Activated CD4-positive, alpha-beta T cell treated with anti-CD3 and anti-CD28 coated beads, Interleukin-2, Interleukin-6, amounts not matched to agents 100 ng/mL and 50 ng/mL, durations not matched to agents 16 hours and 8 hours (primary cell): ENCODE results near the gene RBBP6.

Experiments
- DNase-seq: peaks from one replicate; pipeline ENCODE4 v3.0.0-alpha.2; 2020

RBBP6 gene

DNA sequence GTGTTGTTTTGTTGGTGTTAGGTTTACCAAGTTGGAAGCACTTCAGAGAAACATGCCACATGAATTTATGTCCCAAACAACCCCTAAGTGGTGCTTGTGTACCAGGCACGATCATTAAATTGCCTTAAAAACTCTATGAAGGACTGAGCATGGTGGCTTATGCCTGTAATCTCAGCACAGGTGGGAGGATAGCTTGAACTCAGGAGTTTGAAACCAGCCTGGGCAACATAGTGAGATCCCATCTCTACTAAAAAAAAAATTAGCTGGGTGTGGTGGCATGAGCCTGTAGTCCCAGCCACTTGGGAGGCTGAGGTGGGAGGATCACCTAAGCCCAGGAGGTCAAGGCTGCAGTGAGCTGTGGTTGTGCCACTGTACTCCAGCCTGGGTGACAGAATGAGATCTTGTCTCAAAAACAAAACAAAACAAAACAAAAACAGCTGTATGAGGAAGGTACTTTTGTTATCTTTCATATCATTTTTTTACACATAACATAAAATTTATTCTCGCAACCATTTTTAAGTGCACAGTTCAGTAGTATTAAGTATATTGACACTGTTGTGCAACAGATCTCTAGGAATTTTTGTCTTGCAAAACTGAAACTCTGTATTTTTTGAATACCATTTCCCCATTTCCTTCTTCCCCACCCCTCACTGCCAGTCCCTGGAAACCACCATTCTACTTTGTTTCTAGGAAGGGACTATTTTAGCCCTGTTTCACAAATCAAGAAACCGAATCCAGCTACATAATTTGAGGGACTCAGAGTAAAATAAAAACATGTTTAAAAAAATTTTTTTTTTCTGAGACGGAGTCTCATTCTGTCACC lies 14.3 kb upstream of the RBBP6 start:
- no peak for DNase-seq

GRCh38 chr16:24525970-24526559 lies 13.3 kb upstream of the RBBP6 start:
- DNase-seq, result no peak

GRCh38 chr16:24526701-24527495 lies 12.5 kb upstream of the RBBP6 start:
- DNase-seq, result no peak

DNA sequence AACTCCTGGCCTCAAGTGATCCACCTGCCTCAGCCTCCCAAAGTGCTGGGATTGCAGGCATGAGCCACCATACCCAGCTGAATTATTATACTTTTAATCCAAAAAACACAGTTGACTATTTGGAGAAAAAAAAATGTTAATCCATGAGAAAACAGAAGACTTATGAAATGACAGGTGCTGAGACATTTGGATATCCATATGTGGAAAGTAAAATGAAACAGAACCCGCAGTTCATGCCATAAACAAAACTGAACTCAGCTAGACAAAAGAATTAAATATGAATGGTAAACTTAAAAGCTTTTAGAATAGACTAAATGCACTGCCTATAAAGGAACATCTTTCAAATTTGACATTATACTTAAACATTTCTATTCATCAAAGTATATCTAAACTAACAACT lies 8.2 kb upstream of the RBBP6 start:
- no peak for DNase-seq

- DNase-seq, result no peak
These were observed 4.7 kb upstream of the RBBP6 start for GRCh38 chr16:24534620-24535019.

- no peak for DNase-seq
These were observed 3.5 kb upstream of the RBBP6 start for GRCh38 chr16:24535827-24536226.

- no peak for DNase-seq
These were observed 2.7 kb upstream of the RBBP6 start for GRCh38 chr16:24536671-24537070.

DNA sequence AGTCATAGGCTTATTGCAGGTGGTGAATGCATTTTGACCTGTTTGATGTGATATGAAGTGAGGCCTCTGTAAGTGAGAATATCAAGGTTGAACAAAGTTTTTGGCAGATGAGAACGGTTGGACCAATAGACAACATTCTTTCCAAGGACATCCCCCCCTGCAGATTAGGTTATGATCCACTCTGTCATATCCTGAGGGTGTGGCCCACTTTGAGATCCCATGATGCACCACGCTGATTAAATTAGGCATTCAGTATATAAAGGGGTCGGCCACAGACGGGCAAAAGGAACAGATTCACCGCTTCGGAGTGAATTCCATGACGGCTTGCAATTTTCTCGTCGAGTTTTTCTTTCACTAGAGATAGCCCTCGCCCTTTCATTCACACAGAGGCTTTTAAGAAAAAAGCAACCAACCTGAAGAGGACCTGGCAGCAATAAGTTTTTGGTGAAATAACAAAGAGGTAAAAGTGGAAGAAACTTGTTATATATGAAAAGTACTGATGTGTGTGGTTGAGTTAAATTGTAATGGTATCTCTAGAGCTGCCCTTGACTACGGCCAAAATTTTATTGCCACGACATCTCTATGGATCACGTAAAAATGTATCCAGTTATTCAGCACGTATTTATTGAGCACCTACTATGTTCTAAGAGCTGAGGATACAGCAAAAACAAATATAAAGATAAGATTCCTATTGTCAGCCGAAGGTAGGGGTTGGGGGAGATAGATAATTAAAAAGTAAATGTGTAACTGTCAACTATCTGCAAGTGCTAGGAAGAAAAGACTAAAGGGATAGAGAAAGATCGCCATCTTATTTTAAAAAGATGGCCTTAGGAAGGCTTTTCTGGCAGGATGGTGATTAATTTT lies 1.7 kb upstream of the RBBP6 start:
- peak; percentile 6 for DNase-seq

- DNase-seq, result no peak
These were observed 541 bp upstream of the RBBP6 start for GRCh38 chr16:24538756-24539294.

- peak; percentile 63 for DNase-seq
These were observed 660 bp downstream of the RBBP6 start for GRCh38 chr16:24539850-24540601.

- peak; percentile 43 for DNase-seq
These were observed 1.3 kb downstream of the RBBP6 start for GRCh38 chr16:24540602-24541210.

GRCh38 chr16:24541233-24541933 lies 2.0 kb downstream of the RBBP6 start:
- peak; percentile 7 for DNase-seq

DNA sequence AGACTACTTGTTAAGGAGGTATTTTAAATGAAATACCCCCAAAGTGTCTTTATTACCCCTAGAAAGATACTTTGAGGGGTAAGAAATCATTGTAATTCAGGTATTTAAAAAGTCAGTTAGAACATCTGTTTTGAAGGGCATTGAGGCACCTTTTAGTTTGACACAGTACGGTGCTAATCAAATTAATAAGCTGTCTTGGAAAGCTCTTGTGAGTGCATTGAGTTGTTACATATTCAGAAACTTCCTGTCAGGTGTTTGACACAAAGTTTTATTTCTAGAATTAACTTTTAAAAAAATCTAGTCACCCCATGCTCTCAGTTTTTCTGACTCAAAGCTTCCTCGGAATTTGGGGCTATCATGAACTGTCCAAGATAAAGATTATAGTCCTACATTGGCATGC lies 4.6 kb downstream of the RBBP6 start:
- DNase-seq, result no peak

DNA sequence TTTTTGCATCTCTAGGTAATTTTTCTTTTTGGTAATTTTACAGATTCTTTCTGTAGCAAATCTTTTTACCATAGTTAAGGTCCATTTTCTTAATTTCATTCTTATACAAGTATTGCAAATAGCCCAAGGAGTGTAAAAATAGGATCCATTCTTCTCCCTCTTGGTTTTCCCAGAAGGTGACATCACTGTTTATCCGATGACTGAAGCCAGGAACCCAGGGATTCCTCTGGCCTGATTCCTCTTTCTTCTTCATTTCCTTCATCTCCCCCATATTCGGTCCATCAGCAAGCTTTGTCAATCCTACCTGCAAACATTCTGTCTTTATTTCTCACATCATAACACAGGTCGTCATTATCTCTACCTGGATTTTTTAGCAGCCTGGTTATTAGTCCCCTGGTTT lies 5.3 kb downstream of the RBBP6 start:
- DNase-seq, result no peak

DNA sequence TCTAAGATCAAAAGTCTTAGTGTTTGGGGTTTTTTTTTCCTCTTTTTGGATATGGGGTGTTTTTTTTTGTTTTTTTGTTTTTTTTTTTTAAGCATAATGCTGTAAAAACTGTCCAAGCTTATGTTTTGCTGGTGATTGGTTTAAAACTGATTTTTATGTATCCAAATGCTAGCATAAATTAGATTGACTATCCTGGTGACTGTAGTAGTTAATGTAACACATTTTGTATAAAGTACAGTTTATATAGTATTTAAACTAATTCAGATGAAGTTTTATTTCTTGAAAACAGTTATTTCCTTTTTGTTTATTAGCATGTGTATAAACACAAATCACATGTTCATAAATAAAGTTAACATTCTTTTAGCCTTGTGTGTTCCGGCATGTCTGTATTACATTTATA lies 10.9 kb downstream of the RBBP6 start:
- DNase-seq, result no peak

DNA sequence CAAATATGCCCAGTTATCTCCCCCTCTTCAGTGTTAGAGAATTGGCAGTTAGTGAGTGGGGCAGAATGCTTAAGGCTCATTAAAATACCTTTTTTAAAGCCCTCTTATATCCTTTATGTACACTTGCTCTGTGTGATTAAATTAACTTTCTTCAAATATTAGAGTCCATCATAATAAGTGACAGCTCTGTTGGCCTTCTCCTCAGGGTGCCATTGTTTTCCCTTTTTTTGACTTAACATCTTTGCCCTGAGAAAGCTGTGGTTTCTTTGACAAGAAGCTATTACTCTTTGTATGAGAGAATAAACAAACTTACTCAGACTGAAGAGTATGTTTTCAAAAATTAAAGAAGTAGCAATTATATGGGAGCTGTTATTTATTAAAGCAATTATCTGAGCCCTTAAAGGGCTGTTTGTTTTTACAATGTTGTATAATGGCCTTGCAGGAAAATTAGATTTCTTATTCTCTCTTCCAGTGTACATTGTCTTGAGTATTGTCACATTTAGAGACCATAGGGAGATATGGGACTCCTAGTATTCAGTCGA lies 13.4 kb downstream of the RBBP6 start:
- no peak for DNase-seq

GRCh38 chr16:24553983-24554382 lies 14.6 kb downstream of the RBBP6 start:
- no peak for DNase-seq

GRCh38 chr16:24555346-24555872 lies 16.0 kb downstream of the RBBP6 start:
- no peak for DNase-seq

- DNase-seq, result no peak
These were observed 23.4 kb downstream of the RBBP6 start for GRCh38 chr16:24562811-24563210.

- DNase-seq, result no peak
These were observed 29.0 kb downstream of the RBBP6 start for GRCh38 chr16:24568392-24568791.
